GM19467 (cell line): ENCODE data around the gene CLRN3.

Experiments used
- ATAC-seq: cut with Tn5 transposase; IDR thresholded peaks from one replicate; pipeline ENCODE4 v1.9.1; 2021; ENCODE audit warnings: mild to moderate bottlenecking, moderate library complexity; ENCODE audit not compliant: unreplicated experiment

CLRN3 gene

DNA sequence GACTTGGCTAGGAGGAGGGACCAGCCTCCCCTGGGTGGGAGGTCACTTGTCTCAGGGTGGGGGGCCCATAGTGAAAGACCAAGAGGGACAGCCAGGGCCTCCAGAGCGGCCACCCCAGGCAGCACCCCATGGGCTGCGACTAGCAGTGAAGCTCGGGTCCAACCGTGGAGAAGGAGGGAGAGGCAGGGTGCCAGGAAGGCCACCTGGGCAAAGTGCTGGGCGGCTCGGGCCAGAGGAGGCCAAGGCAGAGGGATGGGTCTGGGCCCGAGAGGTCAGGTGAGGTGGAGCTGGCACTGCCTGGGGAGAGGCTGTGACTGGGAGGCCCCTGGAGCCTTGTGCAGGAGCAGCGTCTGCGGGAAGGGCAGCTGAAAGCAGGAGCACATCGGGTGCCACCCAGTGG lies 41.8 kb downstream of the CLRN3 start:
- no peak for ATAC-seq

- ATAC-seq: no peak
These were observed 42.8 kb downstream of the CLRN3 start for GRCh38 chr10:127849921-127850320.

- ATAC-seq: no peak
These were observed 43.5 kb downstream of the CLRN3 start for GRCh38 chr10:127849224-127849623.

- ATAC-seq: no peak
These were observed 44.5 kb downstream of the CLRN3 start for GRCh38 chr10:127848226-127848625.

DNA sequence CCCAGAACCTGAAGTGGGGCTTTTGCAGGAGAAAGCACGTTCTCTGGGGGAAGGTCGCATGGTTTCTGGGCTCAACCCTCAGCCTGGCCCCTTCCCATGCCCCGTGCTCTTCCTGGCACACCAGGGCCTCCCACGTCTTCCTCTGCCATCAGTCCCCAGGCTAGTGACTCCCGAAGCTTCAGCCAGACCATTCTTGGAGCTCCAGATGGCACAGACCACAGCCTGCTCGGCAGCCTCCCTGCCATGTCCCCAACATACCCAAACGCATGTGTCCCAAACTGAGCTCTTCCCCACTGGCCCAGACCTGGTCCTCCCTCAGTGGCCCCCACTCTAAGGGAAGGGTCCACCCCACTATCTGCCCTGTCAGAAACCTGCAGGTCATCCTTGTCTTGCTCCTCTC lies 47.0 kb downstream of the CLRN3 start:
- ATAC-seq: no peak

- ATAC-seq: no peak
These were observed 51.9 kb downstream of the CLRN3 start for GRCh38 chr10:127840884-127841283.

GRCh38 chr10:127836966-127837365 lies 55.8 kb downstream of the CLRN3 start:
- no peak for ATAC-seq

- no peak for ATAC-seq
These were observed 56.6 kb downstream of the CLRN3 start for GRCh38 chr10:127836176-127836575.

- no peak for ATAC-seq
These were observed 58.0 kb downstream of the CLRN3 start for GRCh38 chr10:127834791-127835190.

- ATAC-seq: no peak
These were observed 58.5 kb downstream of the CLRN3 start for GRCh38 chr10:127834221-127834620.

DNA sequence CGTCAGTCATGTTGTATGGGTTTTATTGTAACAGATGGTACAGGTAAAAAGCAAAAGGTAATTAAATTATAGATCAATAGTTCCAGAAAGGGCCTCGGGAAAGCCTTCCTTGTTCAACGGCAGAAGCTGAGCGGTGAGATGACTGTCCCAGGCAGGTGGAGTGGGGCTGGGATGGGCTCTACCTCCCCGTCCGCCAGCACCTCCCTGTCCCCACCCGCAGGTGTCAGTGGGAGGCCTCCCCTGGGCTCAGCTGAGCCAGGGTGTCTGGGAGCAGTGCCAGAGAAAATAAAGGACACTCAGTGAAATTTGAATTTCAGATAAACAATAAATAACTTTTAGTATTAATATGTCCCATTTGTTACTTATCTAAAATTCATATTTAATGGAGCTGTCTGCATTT lies 58.9 kb downstream of the CLRN3 start:
- ATAC-seq: no peak

DNA sequence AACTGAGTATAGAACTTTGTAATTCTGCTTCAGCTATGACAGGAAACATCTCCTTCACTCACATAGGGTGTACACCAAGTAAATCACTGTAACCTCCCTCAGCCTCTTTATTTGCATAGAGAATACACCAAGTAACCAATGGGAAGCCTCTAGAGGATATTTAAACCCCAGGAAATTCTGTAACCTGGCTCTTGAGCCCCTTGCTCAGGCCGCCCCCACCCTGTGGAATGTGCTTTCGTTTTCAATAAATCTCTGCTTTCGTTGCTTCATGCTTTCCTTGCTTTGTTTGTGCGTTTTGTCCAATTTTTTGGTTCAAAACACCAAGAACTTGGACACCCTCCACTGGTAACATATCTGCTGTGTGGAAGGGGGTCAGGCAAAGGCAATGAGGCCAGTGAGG lies 60.2 kb downstream of the CLRN3 start:
- no peak for ATAC-seq

DNA sequence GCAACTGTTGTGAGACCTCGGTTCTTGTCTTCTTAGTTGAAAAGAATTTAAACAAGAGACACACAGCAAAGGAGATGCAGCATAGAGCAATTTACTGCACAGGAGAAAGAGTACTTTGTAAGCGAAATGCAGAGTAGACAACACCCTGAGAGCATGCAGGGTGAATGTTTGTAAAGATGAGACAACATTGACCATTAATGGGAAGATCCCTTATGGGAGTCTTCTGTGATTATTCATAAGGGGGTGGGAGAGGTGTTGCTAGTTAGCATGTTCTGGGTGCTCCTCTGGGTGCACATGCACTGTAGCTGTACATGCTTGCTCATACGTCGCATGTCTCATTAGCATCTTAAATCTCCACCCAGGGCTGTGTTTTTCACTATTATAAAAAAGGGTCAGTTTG lies 62.3 kb downstream of the CLRN3 start:
- no peak for ATAC-seq
